Neuronal stem cell (in vitro differentiated cells): ENCODE data around the gene PTX4.
A peak's percentile ranks its signal among the peaks of the same experiment; 100 is the strongest.
"Not testable (repeated sequence)": the region's sequence is repeated elsewhere in the genome, so short reads cannot be mapped to it uniquely, and the experiment has no call there.

ENCODE experiments used
- DNase-seq: peaks from one replicate; pipeline ENCODE4 v3.0.0-alpha.2; 2013; ENCODE audit warnings: low spot score
- H2AFZ ChIP-seq: one replicate; pipeline ENCODE4 v1.6.1; 2013; ENCODE audit warnings: mild to moderate bottlenecking, low read length, inconsistent platforms
- H2AK5ac ChIP-seq: 2 replicates; pipeline ENCODE4 v1.6.1; 2013; ENCODE audit warnings: low read depth, mild to moderate bottlenecking, inconsistent platforms, low read length, moderate library complexity, mixed read lengths
- H2BK120ac ChIP-seq: 2 replicates; pipeline ENCODE4 v1.6.1; 2013; ENCODE audit warnings: low read depth, mild to moderate bottlenecking, inconsistent platforms, low read length, moderate library complexity, mixed read lengths
- H2BK12ac ChIP-seq: one replicate; pipeline ENCODE4 v1.6.1; 2013; ENCODE audit warnings: low read length, inconsistent platforms
- H2BK15ac ChIP-seq: 2 replicates; pipeline ENCODE4 v1.6.1; 2013; ENCODE audit warnings: mild to moderate bottlenecking, low read length, inconsistent platforms, mixed read lengths
- H2BK5ac ChIP-seq: one replicate; pipeline ENCODE4 v1.6.1; 2013; ENCODE audit warnings: inconsistent platforms, mild to moderate bottlenecking, low read length, moderate library complexity
- H3K14ac ChIP-seq: one replicate; pipeline ENCODE4 v1.6.1; 2013; ENCODE audit warnings: low read length, inconsistent platforms
- H3K18ac ChIP-seq: 2 replicates; pipeline ENCODE4 v1.6.1; 2013; ENCODE audit warnings: low read length, inconsistent platforms
- H3K23ac ChIP-seq: 2 replicates; pipeline ENCODE4 v1.6.1; 2013; ENCODE audit warnings: low read depth, mild to moderate bottlenecking, mixed read lengths, low read length, inconsistent platforms; ENCODE audit not compliant: poor library complexity
- H3K27ac ChIP-seq: replicated peaks from 3 replicates; pipeline ENCODE4 v1.5.1; 2013; ENCODE audit warnings: low read length, inconsistent platforms
- H3K27me3 ChIP-seq, 3 experiments: 2 replicates each; pipeline ENCODE4 v1.6.1; 2013; ENCODE audit warnings: low read length in 3 of 3, mild to moderate bottlenecking in 2 of 3, inconsistent platforms in 1 of 3, low read depth in 1 of 3, mixed read lengths in 1 of 3, moderate library complexity in 1 of 3; ENCODE audit not compliant: control insufficient read depth in 3 of 3, insufficient read depth in 3 of 3
- H3K36me3 ChIP-seq, 2 donors: replicated peaks in 1 of 2; 2 replicates each; pipeline ENCODE4 v1.6.1; 2013; ENCODE audit warnings: low read length in 2 of 2; ENCODE audit not compliant: control insufficient read depth in 2 of 2, insufficient read depth in 2 of 2
- H3K4ac ChIP-seq: 2 replicates; pipeline ENCODE4 v1.6.1; 2013; ENCODE audit warnings: inconsistent platforms, mild to moderate bottlenecking, low read length, moderate library complexity
- H3K4me1 ChIP-seq, 2 donors: 1 replicate in 1 of 2; 2 replicates in 1 of 2; pipeline ENCODE4 v1.6.1; 2013; ENCODE audit warnings: low read length in 2 of 2, low read depth in 1 of 2; ENCODE audit not compliant: control insufficient read depth in 2 of 2, insufficient read depth in 1 of 2
- H3K4me2 ChIP-seq: one replicate; pipeline ENCODE4 v1.6.1; 2013; ENCODE audit warnings: mild to moderate bottlenecking, low read length, inconsistent platforms; ENCODE audit not compliant: insufficient read depth, poor library complexity, severe bottlenecking
- H3K4me3 ChIP-seq, 2 donors: 2 replicates each; pipeline ENCODE4 v1.5.1; 2013; ENCODE audit warnings: low read length in 2 of 2, mild to moderate bottlenecking in 2 of 2, inconsistent platforms in 1 of 2, moderate library complexity in 1 of 2
- H3K79me1 ChIP-seq: one replicate; pipeline ENCODE4 v1.6.1; 2013; ENCODE audit warnings: low read depth, mild to moderate bottlenecking, inconsistent platforms, low read length, moderate library complexity
- H3K9ac ChIP-seq: one replicate; pipeline ENCODE4 v1.6.1; 2013; ENCODE audit warnings: mild to moderate bottlenecking, low read depth, low read length, inconsistent platforms; ENCODE audit not compliant: poor library complexity
- H3K9me3 ChIP-seq, 2 donors: replicated peaks in 1 of 2; 2 replicates each; pipeline versions ENCODE3 to v1.6.1; 2013; ENCODE audit warnings: low read length in 2 of 2, mild to moderate bottlenecking in 2 of 2, inconsistent platforms in 1 of 2, low read depth in 1 of 2, mixed read lengths in 1 of 2, moderate library complexity in 1 of 2; ENCODE audit not compliant: control insufficient read depth in 2 of 2, insufficient read depth in 1 of 2
- H4K8ac ChIP-seq: one replicate; pipeline ENCODE4 v1.6.1; 2013; ENCODE audit warnings: low read depth, mild to moderate bottlenecking, inconsistent platforms, low read length, moderate library complexity
- H4K91ac ChIP-seq: one replicate; pipeline ENCODE4 v1.6.1; 2013; ENCODE audit warnings: low read length, low read depth, mild to moderate bottlenecking, inconsistent platforms; ENCODE audit not compliant: poor library complexity
- WGBS, 2 donors: extraction: QIAGEN DNeasy Blood & Tissue Kit; methylation state at CpG; one replicate each; pipeline ENCODE4 v1.1.7; 2013; ENCODE audit warnings: missing lambda C conversion rate in 2 of 2, mixed read lengths in 1 of 2; ENCODE audit not compliant: insufficient read length in 2 of 2, insufficient replicate concordance in 1 of 2; ENCODE audit errors: extremely low coverage in 2 of 2; 5-methylcytosine and 5-hydroxymethylcytosine counted together

Gene PTX4

DNA sequence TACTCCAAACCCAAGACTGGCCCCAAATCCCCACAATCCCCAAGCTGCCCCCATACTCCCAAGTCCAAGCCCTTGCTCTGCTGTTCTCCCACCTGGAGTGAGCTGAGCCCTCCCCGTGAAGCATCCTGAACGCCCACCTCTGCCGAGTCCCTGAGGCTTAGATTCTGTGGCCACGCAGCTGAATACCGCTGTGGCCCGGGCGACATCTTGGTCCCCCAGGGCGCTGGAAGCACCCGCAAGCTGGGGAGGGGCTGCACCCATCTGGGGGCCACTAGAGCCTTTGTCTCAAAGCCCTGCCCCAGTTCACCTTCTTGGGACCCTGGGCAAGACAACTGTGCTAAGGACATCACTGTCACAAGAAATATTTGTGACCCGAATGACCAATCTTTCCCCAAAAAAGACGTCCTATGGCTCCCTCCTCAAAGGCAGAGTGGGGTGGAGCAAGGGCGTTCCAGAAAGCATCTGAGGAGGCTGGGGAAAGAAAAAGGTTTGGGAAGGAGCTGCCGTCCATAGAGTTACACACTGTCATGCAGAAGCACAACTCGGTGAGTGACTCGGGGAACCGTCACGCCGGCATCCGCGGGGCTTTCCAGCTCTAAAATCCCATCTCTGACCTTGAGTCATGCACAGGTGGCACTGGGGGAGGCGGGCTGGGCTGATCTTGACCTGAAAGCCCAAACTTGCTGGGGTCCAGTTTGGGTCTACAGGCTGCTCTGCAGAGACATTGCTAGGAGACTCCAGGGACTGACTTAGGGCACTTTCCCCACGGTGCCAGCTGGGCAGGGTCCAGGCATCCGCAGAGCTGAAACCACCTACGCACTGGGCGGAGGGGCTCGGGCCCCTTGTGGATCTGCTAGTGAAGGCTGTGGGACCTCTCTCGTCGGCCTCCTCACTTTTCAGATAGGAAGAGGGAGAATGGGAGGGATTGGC, 6.6 kb downstream of the PTX4 start:
- WGBS, 2 donors = no CpG with 5 or more reads among the region's 28 CpGs

DNA sequence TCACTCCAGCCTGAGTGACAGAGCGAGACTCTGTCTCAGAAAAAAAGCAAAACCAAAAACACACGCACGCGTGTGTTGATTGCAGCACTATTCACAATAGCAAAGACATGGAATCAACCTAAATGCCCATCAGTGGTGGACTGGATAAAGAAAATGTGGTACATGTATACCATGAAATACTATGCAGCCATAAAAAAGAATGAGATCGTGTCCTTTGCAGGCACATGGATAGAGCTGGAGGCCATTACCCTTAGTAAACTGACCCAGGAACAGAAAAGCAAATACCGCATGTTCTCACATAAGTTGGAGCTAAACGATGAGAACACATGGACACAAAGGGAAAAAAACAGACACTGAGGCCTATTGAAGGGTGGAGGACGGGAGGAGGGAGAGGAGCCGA, 9.8 kb downstream of the PTX4 start:
- not testable (repeated sequence) for H2AFZ ChIP-seq, H2AK5ac ChIP-seq, H3K23ac ChIP-seq, H3K4me2 ChIP-seq, H2BK12ac ChIP-seq, H3K4ac ChIP-seq, H2BK5ac ChIP-seq, H3K27me3 ChIP-seq, H4K8ac ChIP-seq, H3K9me3 ChIP-seq, H3K79me1 ChIP-seq, H3K9ac ChIP-seq, H3K14ac ChIP-seq, H3K18ac ChIP-seq, H3K4me1 ChIP-seq, DNase-seq, H2BK120ac ChIP-seq, H3K36me3 ChIP-seq, H2BK15ac ChIP-seq, H3K27ac ChIP-seq, H4K91ac ChIP-seq, H3K4me3 ChIP-seq
- no CpG with 5 or more reads among the region's 9 CpGs for WGBS, 2 donors

More for the DNA sequence above, 6.6 kb downstream of the PTX4 start:
- Histone ChIP-seq H3K27ac (no peak overlapping the region), H3K4ac (no peak overlapping the region), H2AK5ac (no peak overlapping the region), H2BK5ac (no peak overlapping the region), H3K4me3 (no peak overlapping the region), H2AFZ (no peak overlapping the region), H3K4me1 (no peaks in the 10 kb centered on the region), H3K36me3 (no peaks in the 10 kb centered on the region), H3K79me1 (peaks cover 6% of the 10 kb centered on the region), H3K27me3 (peaks cover 0 to 4% (median 0%) of the 10 kb centered on the region in 3 experiments), H3K4me2 (no peak overlapping the region), H2BK120ac (no peak overlapping the region), H3K18ac (no peak overlapping the region), H3K9ac (no peak overlapping the region), H2BK12ac (no peak overlapping the region), H3K23ac (no peak overlapping the region), H3K14ac (no peak overlapping the region), H4K8ac (no peak overlapping the region), H4K91ac (no peak overlapping the region), H2BK15ac (peak overlapping the region; percentile 85), H3K9me3 (peaks cover 0 to 4% of the 10 kb centered on the region in 2 donors)
- DNase-seq = no peak

DNA sequence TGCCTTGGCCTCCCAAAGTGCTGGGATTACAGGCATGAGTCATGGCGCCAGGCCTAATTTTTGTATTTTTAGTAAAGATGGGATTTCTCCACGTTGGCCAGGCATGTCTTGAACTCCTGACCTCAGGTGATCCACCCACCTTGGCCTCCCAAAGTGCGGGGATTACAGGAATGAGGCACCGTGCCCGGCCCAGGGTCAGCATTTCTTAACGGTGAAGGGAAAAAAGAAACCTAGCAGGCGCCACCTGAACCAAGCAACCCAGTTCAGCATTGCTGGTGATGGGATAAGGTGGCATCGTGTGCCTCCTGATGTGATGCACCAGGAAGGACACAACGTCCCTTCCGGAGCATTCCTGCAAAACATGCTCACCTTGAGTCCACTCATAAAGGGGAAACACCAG, 11.7 kb downstream of the PTX4 start:
- H3K4ac ChIP-seq = no peak overlapping the region
- peaks cover 4 to 6% of the 10 kb centered on the region in 2 donors for H3K4me1 ChIP-seq
- no peaks in the 10 kb centered on the region for H3K27me3 ChIP-seq
- H2AFZ ChIP-seq = no peak overlapping the region
- H3K14ac ChIP-seq = no peak overlapping the region
- H3K27ac ChIP-seq = no peak overlapping the region
- H3K36me3 ChIP-seq = no peaks in the 10 kb centered on the region
- no peak overlapping the region for H2BK12ac ChIP-seq
- H4K91ac ChIP-seq = no peak overlapping the region
- H3K9ac ChIP-seq = no peak overlapping the region
- no peak overlapping the region for H2BK120ac ChIP-seq
- no peak overlapping the region for H3K4me2 ChIP-seq
- DNase-seq = no peak
- no peak overlapping the region for H4K8ac ChIP-seq
- no peak overlapping the region for H2AK5ac ChIP-seq
- no peak overlapping the region for H2BK5ac ChIP-seq
- no CpG with 5 or more reads among the region's 10 CpGs for WGBS, 2 donors
- H3K79me1 ChIP-seq = peaks cover 6% of the 10 kb centered on the region
- no peak overlapping the region for H2BK15ac ChIP-seq
- no peak overlapping the region for H3K18ac ChIP-seq
- no peak overlapping the region for H3K4me3 ChIP-seq
- no peak overlapping the region for H3K23ac ChIP-seq
- peaks cover 0 to 5% of the 10 kb centered on the region in 2 donors for H3K9me3 ChIP-seq

DNA sequence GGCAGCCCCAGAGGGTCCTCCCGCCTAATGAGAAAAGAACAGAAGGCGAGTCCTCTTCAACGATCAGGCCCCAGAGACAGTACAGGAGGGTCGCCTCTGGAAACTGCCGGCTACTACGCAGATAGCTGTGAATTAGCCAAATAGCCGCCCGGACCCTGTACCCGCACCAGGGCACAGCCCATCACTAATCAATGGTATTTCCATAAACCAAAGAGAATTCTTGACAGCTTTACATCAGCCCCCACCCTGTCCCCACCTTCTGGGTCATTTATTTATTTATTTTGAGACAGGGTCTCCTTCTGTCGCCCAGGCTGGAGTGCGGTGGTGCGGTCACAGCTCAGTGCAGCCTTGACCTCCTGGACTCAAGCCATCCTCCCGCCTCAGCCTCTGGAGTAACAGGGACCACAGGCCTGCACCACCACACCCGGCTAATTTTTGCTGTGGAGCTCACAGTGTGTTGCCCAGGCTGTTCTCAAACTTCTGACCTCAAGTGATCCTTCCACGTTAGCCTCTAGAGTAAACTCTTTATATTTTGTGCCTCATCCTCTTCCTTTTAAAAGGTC, 13.1 kb downstream of the PTX4 start:
- WGBS, 2 donors = no CpG with 5 or more reads among the region's 15 CpGs
- peaks cover 0 to 3% of the 10 kb centered on the region in 2 donors for H3K9me3 ChIP-seq
- H4K91ac ChIP-seq = no peak overlapping the region
- H2BK120ac ChIP-seq = no peak overlapping the region
- peaks cover 15% of the 10 kb centered on the region for H3K79me1 ChIP-seq
- peak overlapping the region; percentile 93 for H3K23ac ChIP-seq
- H3K27me3 ChIP-seq = no peaks in the 10 kb centered on the region
- no peak overlapping the region for H2BK5ac ChIP-seq
- H4K8ac ChIP-seq = no peak overlapping the region
- peaks cover 4 to 12% of the 10 kb centered on the region in 2 donors for H3K4me1 ChIP-seq
- DNase-seq = no peak
- H3K4me2 ChIP-seq = peak overlapping the region; percentile 75
- peak overlapping the region; percentile 95 for H3K9ac ChIP-seq
- H2AFZ ChIP-seq = peak overlapping the region; percentile 97
- H2BK12ac ChIP-seq = no peak overlapping the region
- H3K14ac ChIP-seq = no peak overlapping the region
- H3K4ac ChIP-seq = no peak overlapping the region
- H2AK5ac ChIP-seq = peak overlapping the region; percentile 91
- H3K27ac ChIP-seq = no peak overlapping the region
- H3K36me3 ChIP-seq = no peaks in the 10 kb centered on the region
- H3K4me3 ChIP-seq = peak overlapping the region; percentile 92 to 99
- peak overlapping the region; percentile 97 for H3K18ac ChIP-seq
- no peak overlapping the region for H2BK15ac ChIP-seq
